OCI-LY1 (cell line): ENCODE data around the gene ACSL1.

Experiments used
- H2AFZ ChIP-seq: fragments of 200-600 bp; sonication (generic), shearing (Covaris generic); 2 replicates; pipeline ENCODE4 v1.6.0; 2014; ENCODE audit warnings: antibody characterized with exemption, mild to moderate bottlenecking, low read length
- H3F3A ChIP-seq: fragments of 200-600 bp; sonication (generic), shearing (Covaris generic); 2 replicates; pipeline ENCODE4 v1.6.0; 2014; ENCODE audit warnings: mild to moderate bottlenecking, antibody characterized with exemption, low read length, moderate library complexity; ENCODE audit not compliant: insufficient read depth
- H3K27ac ChIP-seq: fragments of 200-600 bp; sonication (generic); 2 replicates; pipeline ENCODE4 v1.5.1; 2014; ENCODE audit warnings: low read length, mixed run types, mild to moderate bottlenecking, low read depth; ENCODE audit not compliant: poor library complexity, severe bottlenecking
- H3K27me3 ChIP-seq: fragments of 200-600 bp; sonication (generic); 2 replicates; pipeline ENCODE4 v1.6.0; 2014; ENCODE audit warnings: antibody characterized with exemption, mild to moderate bottlenecking, low read length, moderate library complexity; ENCODE audit not compliant: insufficient read depth
- H3K36me3 ChIP-seq: fragments of 200-600 bp; sonication (generic); 2 replicates; pipeline ENCODE4 v1.6.1; 2014; ENCODE audit warnings: mild to moderate bottlenecking, antibody characterized with exemption, low read length, moderate library complexity, mixed read lengths; ENCODE audit not compliant: insufficient read depth
- H3K4me1 ChIP-seq: fragments of 200-600 bp; sonication (generic); 2 replicates; pipeline ENCODE4 v1.5.1; 2014; ENCODE audit warnings: mild to moderate bottlenecking, low read length, moderate library complexity; ENCODE audit not compliant: insufficient read depth, severe bottlenecking
- H3K4me2 ChIP-seq: fragments of 200-600 bp; sonication (generic), shearing (Covaris generic); 2 replicates; pipeline ENCODE4 v1.6.1; 2014; ENCODE audit warnings: low read length
- H3K4me3 ChIP-seq: fragments of 200-600 bp; sonication (generic); 2 replicates; pipeline ENCODE4 v1.5.1; 2014; ENCODE audit warnings: low read length, low read depth, mild to moderate bottlenecking, mixed read lengths; ENCODE audit not compliant: poor library complexity, severe bottlenecking
- H3K79me2 ChIP-seq: fragments of 200-600 bp; shearing (Covaris generic); 2 replicates; pipeline ENCODE4 v1.6.1; 2016; ENCODE audit warnings: mixed run types, low read length, mixed read lengths; ENCODE audit not compliant: insufficient read depth
- H3K9ac ChIP-seq: fragments of 200-600 bp; sonication (generic), shearing (Covaris generic); 2 replicates; pipeline ENCODE4 v1.6.1; 2014; ENCODE audit warnings: mild to moderate bottlenecking, low read length, mixed read lengths
- H3K9me2 ChIP-seq: fragments of 200-600 bp; sonication (generic), shearing (Covaris generic); 2 replicates; pipeline ENCODE4 v1.6.1; 2014; ENCODE audit warnings: low read depth, mild to moderate bottlenecking, low read length, mixed read lengths
- H3K9me3 ChIP-seq: fragments of 200-600 bp; shearing (Covaris generic); 2 replicates; pipeline ENCODE4 v1.6.1; 2014; ENCODE audit warnings: low read length, mixed read lengths
- H4K20me1 ChIP-seq: fragments of 200-600 bp; sonication (generic), shearing (Covaris generic); 2 replicates; pipeline ENCODE4 v1.6.0; 2016; ENCODE audit warnings: mild to moderate bottlenecking, low read length; ENCODE audit not compliant: insufficient read depth
- EZH2 ChIP-seq: fragments of 200-600 bp; sonication (generic), shearing (Covaris generic); IDR thresholded peaks from 2 replicates; pipeline ENCODE4 v1.8.0; 2017; ENCODE audit warnings: borderline replicate concordance, mixed run types, mild to moderate bottlenecking, antibody characterized with exemption, low read length, moderate library complexity, mixed read lengths
- TF ChIP-seq, protein P1 (sequence below): fragments of 200-600 bp; sonication (generic), shearing (Covaris generic); IDR thresholded peaks from 2 replicates; pipeline ENCODE4 v1.5.1; 2017; ENCODE audit warnings: mild to moderate bottlenecking, antibody characterized with exemption, low read length, moderate library complexity, mixed read lengths

The ACSL1 gene

DNA sequence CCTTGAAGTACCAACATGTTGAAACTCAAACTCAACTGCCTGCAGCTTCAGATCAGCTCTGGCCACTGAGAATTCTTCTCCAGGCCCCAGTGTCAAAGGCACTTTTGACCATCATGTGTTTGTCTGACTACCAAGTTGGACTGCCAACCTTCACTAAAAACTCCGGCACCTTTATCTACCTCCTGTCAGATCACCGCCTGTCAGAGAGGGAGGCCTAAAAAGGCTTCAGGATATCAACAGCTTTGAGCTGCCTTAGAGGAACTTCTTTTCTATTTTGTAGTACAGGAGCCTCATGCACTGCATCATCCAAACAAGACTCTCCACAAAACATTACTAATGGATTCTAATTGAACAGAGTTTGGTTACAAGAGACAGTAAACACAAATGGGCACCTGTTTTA, 2.8 kb downstream of the ACSL1 start:
- Histone ChIP-seq H3K9me2 (no peaks in the 10 kb centered on the region), H3K27me3 (no peaks in the 10 kb centered on the region), H3K4me1 (peaks cover 28% of the 10 kb centered on the region), H3K9me3 (no peaks in the 10 kb centered on the region), H3K36me3 (no peaks in the 10 kb centered on the region), H3K9ac (no peak overlapping the region), H3K79me2 (no peaks in the 10 kb centered on the region), H3K4me3 (no peak overlapping the region), H3K4me2 (no peak overlapping the region), H3K27ac (no peak overlapping the region), H2AFZ (no peak overlapping the region), H4K20me1 (no peaks in the 10 kb centered on the region), H3F3A (no peaks in the 10 kb centered on the region)
- TF ChIP-seq EZH2: no peak
- TF ChIP-seq, protein P1, sequence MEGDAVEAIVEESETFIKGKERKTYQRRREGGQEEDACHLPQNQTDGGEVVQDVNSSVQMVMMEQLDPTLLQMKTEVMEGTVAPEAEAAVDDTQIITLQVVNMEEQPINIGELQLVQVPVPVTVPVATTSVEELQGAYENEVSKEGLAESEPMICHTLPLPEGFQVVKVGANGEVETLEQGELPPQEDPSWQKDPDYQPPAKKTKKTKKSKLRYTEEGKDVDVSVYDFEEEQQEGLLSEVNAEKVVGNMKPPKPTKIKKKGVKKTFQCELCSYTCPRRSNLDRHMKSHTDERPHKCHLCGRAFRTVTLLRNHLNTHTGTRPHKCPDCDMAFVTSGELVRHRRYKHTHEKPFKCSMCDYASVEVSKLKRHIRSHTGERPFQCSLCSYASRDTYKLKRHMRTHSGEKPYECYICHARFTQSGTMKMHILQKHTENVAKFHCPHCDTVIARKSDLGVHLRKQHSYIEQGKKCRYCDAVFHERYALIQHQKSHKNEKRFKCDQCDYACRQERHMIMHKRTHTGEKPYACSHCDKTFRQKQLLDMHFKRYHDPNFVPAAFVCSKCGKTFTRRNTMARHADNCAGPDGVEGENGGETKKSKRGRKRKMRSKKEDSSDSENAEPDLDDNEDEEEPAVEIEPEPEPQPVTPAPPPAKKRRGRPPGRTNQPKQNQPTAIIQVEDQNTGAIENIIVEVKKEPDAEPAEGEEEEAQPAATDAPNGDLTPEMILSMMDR: no peak

DNA sequence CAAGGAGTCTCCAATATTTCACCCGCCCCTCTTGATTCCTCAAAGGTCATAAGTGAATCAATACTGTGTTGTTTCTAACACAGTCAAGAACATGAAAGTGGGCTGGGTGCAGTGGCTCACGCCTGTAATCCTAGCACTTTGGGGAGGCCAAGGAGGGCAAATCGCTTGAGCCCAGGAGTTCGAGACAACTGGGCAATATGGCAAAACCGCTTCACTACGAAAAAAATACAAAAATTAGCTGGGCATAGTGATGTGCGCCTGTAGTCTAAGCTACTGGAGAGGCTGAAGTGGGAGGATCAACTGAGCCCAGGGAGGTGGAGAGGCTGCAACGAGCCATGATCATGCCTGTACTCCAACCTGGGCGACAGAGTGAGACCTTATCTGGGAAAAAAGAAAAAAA, 3.4 kb downstream of the ACSL1 start:
- Histone ChIP-seq H3F3A (no peaks in the 10 kb centered on the region), H2AFZ (no peak overlapping the region), H3K9me3 (no peaks in the 10 kb centered on the region), H3K9ac (no peak overlapping the region), H3K79me2 (no peaks in the 10 kb centered on the region), H3K4me3 (no peak overlapping the region), H4K20me1 (no peaks in the 10 kb centered on the region), H3K9me2 (no peaks in the 10 kb centered on the region), H3K36me3 (no peaks in the 10 kb centered on the region), H3K27me3 (no peaks in the 10 kb centered on the region), H3K4me1 (peaks cover 34% of the 10 kb centered on the region), H3K4me2 (no peak overlapping the region), H3K27ac (no peak overlapping the region)
- TF ChIP-seq EZH2: no peak
- TF ChIP-seq, protein P1: no peak

DNA sequence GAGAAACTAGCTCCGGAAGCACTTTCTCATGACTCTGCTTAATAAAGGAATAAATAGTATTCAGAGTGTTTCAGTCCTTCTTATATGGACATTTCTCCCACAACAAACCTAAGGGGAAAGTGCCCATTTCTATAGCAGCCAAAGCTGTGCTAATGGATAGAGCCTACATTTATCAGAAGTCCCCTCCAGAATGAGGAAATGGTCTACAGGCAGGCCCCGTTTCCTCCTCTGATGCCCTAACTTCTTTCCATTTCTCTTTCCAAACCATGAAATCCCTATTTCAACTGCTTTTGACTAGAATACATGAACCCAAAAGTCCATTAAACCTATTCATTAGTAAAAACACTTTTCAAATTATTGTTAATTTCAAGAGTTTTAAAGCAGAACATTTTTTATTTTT, 4.5 kb downstream of the ACSL1 start:
- no peak overlapping the region for H3K9ac ChIP-seq
- no peaks in the 10 kb centered on the region for H3K79me2 ChIP-seq

More for the DNA sequence above, 4.5 kb downstream of the ACSL1 start:
- Histone ChIP-seq H3K9me3 (no peaks in the 10 kb centered on the region), H3F3A (no peaks in the 10 kb centered on the region), H3K9me2 (no peaks in the 10 kb centered on the region), H3K27me3 (no peaks in the 10 kb centered on the region), H2AFZ (no peak overlapping the region), H3K4me3 (no peak overlapping the region), H3K4me2 (no peak overlapping the region), H3K36me3 (no peaks in the 10 kb centered on the region), H4K20me1 (no peaks in the 10 kb centered on the region), H3K4me1 (peaks cover 39% of the 10 kb centered on the region), H3K27ac (no peak overlapping the region)
- TF ChIP-seq, protein P1: no peak
- TF ChIP-seq EZH2: no peak
